SH-SY5Y (cell line): ENCODE results near the gene JAK2.

ENCODE experiments used
- GATA2 ChIP-seq: IDR thresholded peaks from 2 replicates; pipeline ENCODE4 v1.6.1; 2011; ENCODE audit warnings: mild to moderate bottlenecking, low read depth, low read length
- GATA3 ChIP-seq: IDR thresholded peaks from 2 replicates; pipeline ENCODE4 v1.6.1; 2011; ENCODE audit warnings: low read depth, mild to moderate bottlenecking, low read length, moderate library complexity

- TF ChIP-seq GATA2 = no peak
- TF ChIP-seq GATA3 = no peak
Measured at GRCh38 chr9:5040730-5041389, 55.8 kb downstream of the JAK2 start.
